Fibroblast of peridontal ligament (primary cell): ENCODE data around the gene GLP1R.
A peak's percentile ranks its signal among the peaks of the same experiment; 100 is the strongest.
"Not testable (repeated sequence)": the region's sequence is repeated elsewhere in the genome, so short reads cannot be mapped to it uniquely, and the experiment has no call there.

ENCODE experiments used
- DNase-seq: peaks from one replicate; pipeline ENCODE4 v3.0.0-alpha.2; 2010; ENCODE audit errors: extremely low read depth

The GLP1R gene

GRCh38 chr6:39128106-39128505, 79.5 kb downstream of the GLP1R start:
- DNase-seq, result peak; percentile 17

DNA sequence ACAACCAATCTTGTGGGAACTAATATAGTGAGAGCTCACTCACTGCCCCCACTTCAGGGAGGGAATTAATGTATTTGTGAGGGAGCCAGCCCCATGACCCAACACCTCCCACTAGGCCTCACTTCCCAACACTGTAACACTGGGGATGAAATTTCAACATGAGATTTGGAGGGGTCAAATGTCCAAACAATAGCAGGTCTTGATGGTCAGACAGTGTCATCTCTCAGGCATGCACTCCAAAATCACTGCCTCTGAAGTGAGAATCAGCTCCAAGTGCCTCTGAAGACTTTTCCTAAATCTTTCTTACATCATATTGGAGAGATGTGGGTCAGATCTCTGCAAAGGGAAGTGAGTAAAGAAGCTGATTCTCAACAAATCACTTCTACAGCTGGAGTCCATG, 80.3 kb downstream of the GLP1R start:
- no peak for DNase-seq

GRCh38 chr6:39130691-39131090, 82.1 kb downstream of the GLP1R start:
- no peak for DNase-seq

DNA sequence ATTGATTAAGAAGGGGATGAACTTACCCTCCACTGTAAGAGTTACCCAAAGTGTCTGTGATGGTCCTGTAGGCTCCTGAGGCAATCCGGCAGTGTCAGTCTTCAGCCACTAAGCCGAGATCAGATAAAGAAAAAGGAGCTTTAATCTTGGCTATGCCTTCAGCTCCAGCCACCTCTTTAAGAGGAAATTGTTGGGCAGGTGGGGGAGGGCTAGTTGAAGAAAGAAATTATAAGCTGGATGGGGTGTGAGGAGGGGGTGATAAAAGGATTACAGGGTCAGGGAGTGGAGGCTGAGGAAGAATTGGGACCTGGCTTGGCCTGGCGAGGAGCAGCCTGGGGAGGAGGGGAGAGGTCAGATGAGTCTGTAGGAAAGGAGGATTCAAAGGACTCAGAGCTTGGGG, 86.2 kb downstream of the GLP1R start:
- not testable (repeated sequence) for DNase-seq

DNA sequence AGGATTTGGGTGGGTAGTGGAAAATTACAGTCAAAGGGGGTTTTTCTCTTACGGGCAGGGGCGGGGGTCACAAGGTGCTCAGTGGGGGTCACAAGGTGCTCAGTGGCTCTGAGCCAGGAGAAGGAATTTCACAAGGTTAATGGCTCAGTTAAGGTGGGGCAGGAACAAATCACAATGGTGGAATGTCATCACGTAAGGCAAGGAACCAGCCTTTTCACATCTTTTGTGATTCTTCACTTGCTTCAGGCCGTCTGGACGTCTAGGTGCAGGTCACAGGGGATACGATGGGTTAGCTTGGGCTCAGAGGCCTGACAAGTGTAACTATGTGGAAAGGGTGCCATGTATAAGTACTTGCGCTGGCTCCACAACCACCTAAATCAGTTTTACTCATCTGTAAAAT, 87.6 kb downstream of the GLP1R start:
- not testable (repeated sequence) for DNase-seq

GRCh38 chr6:39137245-39137644, 88.7 kb downstream of the GLP1R start:
- DNase-seq, result peak; percentile 27
